ENCODE measurements around the gene WASHC2A.
"Not testable (repeated sequence)": the region's sequence is repeated elsewhere in the genome, so short reads cannot be mapped to it uniquely, and the experiment has no call there.

Gene WASHC2A

DNA sequence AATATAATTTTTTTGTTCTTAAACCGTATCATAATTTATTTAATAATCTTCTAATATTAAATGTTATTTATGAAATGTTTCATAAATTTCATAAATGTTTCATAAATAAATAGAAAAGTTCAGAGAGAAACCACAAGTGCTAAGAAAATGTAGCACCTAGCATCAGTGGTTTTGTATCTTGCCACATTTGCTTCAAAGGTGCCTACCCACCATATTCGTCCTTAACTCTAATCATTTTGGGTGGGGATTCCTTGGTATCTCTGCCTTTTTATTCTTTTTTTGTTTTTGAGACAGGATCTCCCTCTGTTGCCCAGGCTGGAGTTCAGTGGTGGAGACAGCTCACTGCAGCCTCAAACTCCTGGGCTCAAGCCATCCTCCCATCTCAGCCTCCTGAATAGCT, 7.4 kb downstream of the WASHC2A start:
- not testable (repeated sequence) for ATAC-seq

DNA sequence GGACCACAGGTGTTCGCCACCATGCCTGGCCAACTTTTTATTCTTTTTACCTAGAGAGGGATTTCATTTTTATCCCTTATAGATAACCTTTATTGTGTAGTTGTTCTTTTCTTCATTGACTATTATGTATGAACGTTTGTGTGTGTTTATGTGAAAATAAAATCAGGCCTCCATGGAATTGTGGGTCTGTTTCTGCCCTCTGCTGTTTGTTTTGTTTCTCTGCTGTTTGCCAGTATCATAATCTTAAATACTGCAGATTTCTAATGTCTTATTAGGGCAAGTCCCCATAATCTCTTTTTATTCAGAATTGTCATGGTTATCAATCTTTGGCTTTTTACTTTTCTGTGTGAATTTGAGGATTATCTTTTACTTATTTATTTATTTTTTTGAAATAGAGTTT, 7.8 kb downstream of the WASHC2A start:
- not testable (repeated sequence) for ATAC-seq

- ATAC-seq = not testable (repeated sequence)
These were observed 23.6 kb downstream of the WASHC2A start for GRCh38 chr10:50091304-50091703.

- ATAC-seq = not testable (repeated sequence)
These were observed 25.2 kb downstream of the WASHC2A start for GRCh38 chr10:50092928-50093327.

DNA sequence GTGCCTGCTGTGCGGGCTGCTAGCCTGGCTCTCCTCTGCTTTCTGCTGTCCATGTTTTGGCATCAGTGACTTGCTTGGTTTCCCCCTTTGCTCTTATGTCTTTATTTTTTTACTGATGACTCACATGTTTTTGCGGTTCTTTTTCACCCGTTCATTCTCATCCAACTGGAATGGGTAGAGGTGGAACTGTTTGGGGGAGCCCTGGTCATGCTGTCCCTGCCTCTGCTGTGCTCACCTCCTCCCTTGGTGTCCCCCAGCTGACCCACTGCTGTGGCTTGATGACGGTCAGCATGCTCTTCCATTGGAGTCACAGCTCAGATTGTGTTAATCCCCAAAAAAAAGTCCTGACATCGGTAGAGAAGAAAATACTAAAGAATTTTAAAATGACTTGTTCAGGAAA, 26.9 kb downstream of the WASHC2A start:
- ATAC-seq = not testable (repeated sequence)

DNA sequence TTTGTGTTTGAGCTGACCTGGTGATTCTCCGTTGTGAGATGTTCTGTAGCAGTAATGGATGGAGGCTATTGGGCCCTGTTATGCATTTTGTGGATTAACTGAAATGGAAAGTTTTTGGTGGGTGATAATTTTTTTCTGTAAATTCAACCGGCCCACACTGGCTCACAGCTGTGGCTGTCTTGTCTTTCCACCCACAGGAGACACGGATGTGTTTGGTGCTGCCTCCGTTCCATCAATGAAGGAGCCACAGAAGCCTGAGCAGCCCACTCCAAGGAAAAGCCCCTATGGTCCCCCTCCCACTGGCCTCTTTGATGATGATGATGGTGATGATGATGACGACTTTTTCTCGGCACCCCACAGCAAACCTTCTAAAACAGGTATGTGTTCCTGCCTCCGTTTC, 27.6 kb downstream of the WASHC2A start:
- ATAC-seq = not testable (repeated sequence)

GRCh38 chr10:50096722-50097121, 29.0 kb downstream of the WASHC2A start:
- ATAC-seq = not testable (repeated sequence)

GRCh38 chr10:50098645-50099044, 30.9 kb downstream of the WASHC2A start:
- not testable (repeated sequence) for ATAC-seq

DNA sequence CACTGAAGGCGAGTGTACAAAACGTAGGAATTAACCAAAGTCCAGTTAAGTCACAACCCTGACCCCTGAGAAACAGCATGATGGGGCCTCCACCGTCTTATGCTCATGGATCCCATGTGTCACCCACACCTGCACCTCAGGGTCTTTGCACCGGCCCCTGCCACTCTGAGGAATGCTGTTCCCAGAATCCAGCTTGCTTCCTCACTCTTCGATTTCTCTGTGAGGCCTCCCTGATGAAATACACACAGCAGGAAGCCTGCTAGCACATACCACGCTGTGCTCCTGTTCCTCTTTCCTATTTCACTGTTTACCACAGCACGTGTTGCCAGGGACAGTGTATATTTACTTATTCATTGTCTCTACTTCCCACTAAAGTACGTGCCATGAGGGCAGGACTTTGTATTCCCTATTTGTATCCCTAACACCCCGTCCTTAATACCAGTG, 33.4 kb downstream of the WASHC2A start:
- ATAC-seq = not testable (repeated sequence)

DNA sequence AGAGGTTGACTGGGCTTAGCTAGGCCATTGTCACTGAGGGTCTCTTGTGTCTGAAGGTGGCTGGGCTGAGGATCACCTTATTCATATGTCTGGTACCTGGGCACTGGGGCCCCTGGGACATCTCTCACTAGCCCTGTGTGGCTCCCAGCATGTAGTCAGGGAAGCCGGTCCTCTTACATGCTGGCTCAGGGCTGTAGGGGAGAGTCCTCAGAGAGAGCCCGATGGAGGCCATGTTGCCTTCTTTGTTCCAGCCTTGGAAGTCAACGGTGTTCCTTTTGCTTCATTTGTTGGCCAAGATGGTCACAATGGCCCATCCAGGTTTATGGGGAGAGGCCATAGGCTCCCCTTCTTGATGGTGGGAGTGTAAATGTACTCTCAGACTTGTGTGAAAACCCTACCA, 34.0 kb downstream of the WASHC2A start:
- ATAC-seq = not testable (repeated sequence)

DNA sequence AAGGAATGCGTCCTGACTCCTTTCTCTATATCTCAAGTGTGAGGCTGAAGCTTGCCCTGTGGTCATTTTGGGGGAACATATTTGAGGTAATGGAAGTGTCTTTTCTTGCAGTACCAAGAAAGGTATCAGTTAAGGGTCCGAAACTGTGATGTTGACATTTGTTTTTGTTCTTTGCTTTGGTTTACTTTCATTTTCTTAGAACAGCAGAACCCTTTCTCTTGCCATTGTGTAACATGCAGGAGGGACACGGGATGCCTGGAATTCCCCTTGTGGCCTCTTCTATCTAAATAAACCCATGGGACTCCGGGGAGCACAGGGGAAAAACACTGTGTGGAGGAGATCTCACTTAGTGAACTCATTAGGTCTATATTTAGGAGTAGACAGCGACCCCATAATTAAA, 34.5 kb downstream of the WASHC2A start:
- not testable (repeated sequence) for ATAC-seq

DNA sequence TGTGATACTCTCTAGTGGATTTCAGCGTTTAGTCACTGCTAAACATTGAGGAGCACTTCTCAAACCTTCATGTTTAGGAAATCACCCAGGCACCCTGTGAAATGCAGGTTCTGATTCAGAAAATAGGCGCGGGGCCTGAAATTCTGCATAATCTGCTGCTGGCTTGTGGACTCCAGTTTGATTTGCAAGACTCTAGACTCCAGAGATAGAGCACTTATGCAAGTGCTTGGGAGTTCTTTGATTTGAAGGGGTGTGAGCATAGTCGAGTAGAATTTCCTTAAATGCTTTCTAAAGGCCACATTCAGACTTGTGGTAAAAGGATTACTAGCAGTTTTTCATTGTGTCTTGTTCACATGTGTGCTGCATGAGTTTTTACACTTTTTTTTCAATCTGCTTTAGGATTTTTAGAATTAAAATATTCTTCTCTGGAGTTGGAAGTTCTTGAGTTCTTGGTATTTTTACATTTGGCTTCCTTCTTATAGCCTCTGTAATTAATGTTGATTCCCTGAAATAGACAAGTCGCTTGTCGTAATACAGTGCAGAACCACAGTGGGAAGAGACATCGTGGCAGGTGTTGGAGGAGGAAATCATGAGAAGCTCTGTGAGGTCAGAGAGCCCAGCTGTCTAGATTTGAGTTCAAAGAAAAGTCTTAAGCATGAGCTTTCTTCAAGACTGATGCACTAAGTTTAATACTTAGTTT, 41.4 kb downstream of the WASHC2A start:
- not testable (repeated sequence) for ATAC-seq

DNA sequence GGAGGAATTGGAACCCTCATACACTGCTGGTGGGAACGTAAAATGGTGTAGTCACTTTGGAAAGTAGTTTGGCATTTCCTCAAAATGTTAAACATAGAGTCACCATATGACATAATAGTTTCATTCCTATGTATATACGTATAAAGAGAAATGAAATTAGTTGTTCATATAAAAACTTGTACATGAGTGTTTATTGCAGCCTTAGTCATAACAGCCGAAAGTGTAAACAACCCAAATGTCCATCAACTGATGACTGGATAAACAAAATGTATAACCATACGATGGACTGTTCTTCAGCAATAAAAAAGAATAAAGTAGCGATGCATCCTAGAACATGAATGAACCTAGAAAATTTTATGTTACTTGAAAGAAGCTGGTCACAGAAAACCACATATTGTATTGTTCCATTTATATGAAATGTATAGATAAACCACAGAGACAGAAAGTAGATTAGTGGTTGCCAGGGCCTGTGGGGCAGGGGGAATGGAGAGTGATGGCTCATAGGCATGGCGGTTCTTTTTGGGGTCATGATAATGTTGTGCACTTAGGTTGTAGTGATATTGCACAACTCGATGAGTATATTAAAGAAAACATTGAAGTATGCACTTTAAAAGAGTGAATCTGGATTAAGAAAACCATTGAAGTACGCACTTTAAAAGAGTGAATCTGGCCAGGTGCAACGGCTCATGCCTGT, 44.8 kb downstream of the WASHC2A start:
- ATAC-seq = not testable (repeated sequence)

DNA sequence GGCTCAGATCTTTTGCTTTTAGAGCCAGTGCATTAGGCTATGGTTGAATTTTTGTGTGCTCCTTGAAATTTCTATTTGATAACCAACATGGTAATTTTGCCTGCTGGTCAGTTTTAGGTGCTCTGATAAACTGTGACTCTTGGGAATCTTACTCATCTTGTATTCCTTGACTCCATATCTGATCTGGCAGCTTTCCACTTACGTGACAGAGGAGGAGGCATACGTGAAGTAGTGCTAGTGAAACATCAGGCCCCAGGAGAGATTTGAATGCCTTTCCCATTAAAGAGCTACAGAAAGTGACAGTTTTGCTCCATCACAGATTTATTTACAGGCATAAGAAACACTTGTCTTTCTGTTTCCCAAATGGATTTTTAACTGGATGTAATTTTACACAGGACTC, 59.0 kb downstream of the WASHC2A start:
- ATAC-seq = not testable (repeated sequence)

DNA sequence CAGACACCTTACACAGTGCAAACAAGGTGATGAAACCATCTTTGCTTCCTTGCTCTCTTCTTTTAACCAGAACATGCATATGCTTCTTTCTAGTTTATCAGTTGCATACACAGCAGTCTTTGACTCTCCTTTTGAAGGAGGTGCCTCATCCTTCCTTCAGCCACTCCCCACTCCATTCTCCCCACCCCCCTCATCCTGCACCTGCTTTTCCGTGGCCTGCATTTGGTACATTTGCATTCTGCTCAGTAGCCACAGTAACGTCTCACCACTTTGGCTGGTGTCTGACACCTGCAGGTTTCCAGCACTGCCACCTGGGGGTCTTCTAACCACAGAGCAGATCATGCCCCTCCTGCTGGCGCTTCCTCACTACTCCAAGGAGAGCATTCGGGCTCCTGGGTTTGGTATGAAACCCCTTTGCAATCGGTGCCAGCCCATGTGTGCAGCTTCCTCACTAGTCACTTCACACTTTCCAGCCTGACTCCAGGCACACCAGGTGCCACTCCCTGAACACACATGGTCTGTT, 60.1 kb downstream of the WASHC2A start:
- not testable (repeated sequence) for ATAC-seq

- not testable (repeated sequence) for ATAC-seq
These were observed 63.7 kb downstream of the WASHC2A start for GRCh38 chr10:50131245-50131965.

- ATAC-seq = not testable (repeated sequence)
These were observed 64.6 kb downstream of the WASHC2A start for GRCh38 chr10:50132322-50132721.

DNA sequence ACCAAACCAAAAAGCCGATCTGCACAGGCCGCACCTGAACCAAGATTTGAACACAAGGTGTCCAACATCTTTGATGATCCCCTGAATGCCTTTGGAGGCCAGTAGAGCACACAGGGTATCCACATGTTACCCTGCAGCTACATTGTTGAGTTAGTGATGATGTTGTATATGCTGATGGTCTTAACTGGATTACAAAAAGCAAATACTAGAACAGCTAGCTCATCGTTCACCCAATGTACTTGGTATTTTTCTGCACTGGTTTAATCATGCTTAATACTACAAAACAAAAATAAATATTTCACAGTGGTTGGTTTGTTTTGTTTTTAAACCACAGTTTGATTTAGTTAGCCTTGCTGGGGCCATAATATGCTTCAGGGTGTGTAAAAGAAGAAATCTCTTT, 65.1 kb downstream of the WASHC2A start:
- not testable (repeated sequence) for ATAC-seq

DNA sequence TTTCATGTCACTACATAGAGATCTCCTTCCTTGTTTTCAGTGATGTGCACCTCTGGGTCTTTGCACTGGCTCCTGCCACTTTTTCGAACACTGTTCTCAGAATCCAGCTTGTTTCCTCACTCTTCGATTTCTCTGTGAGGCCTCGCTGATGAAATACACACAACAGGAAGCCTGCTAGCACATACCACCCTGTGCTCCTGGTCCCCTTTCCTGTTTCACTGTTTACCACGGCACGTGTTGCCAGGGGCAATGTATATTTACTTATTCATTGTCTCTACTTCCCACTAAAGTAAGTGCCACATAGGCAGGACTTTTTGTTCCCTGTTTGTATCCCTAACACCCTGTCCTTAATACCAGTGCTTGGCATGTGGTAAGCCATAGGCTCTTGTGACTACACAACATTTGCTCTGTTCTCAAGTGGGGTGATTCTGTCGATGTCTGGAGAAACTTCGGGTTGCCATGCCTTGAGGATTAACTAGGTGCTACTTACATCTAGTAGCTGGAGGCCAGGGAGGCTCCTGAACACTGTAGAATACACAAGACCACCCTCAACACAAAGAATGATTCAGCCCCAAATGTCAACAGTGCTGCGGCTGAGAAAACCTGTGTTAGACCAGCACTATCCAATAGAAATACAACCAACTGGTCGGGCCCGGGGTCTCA, 75.9 kb downstream of the WASHC2A start:
- not testable (repeated sequence) for ATAC-seq

GRCh38 chr10:50145575-50145974, 77.8 kb downstream of the WASHC2A start:
- not testable (repeated sequence) for ATAC-seq

Data from SK-N-SH treated with all-trans-retinoic acid at 6 μM for 48 hours (cell line).